Measurements from ENCODE around the gene MAP7D1.

DNA sequence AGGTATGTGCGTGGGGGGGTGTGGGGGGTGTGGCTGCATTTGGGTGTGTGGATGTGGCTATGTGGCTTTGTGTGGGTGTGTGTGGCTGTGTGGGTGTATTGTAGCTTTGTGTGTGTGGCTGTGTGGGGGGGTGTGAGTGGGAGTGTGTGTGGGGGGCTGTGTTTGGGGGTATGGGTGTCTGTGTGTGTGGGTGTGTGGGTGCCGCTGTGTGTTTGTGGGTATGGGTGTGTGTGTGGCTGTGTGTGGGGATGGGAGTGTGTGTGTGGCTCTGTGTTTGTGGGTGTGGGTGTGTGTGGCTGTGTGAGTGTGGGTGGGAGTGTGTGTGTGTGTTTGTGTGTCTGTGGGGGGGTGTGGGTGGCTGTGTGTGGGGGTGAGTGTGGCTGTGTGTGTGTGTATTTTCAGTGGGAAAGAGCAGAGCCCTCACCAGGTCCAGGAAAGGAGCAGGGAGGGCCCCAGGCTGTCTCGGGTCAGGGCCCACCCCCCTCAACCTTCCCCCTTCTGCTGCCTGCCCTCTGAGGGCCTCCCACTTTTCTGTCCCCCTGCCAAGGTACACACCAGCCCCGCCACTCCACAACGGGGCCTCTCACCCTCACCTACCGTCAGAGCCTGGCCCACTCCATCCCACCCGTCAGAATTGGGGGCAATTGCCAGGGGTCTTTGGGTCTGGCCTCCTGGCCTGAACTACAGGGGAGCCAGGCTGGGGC, 29.0 kb upstream of the MAP7D1 start:
- TF ChIP-seq CTCF (IDR thresholded peaks at IDR 0.05; ENCODE audit: low read depth, low read length) (no peak), EZH2phosphoT487 (IDR thresholded peaks at IDR 0.05; ENCODE audit: low read depth) (no peak)

Data from OCI-LY3 (cell line).